Measurements from ENCODE around the gene WDR70.

GRCh38 chr5:37664551-37664950 lies 285.4 kb downstream of the WDR70 start:
- TF ChIP-seq CHD2 (IDR thresholded peaks at IDR 0.05; ENCODE audit: low read length, partially characterized antibody) (no peak), ZBTB33 (IDR thresholded peaks at IDR 0.05; ENCODE audit: borderline replicate concordance, low read depth) (no peak), POLR2AphosphoS5 (IDR thresholded peaks at IDR 0.05; ENCODE audit: low read depth, low read length) (no peak), USF1 (IDR thresholded peaks at IDR 0.05; ENCODE audit: borderline replicate concordance, low read depth) (no peak), ELF1 (IDR thresholded peaks at IDR 0.05) (no peak)
